ENCODE data around the gene RNF150. TPM values are rescaled to one million over a fixed set of nuclear protein-coding genes. Genes with fewer than 3 reads are reported as not detected.

Gene RNF150
- total and polyA plus RNA-seq, 2 of the 8 experiments (the other 6 are each of a cell fraction or from before 2014, with no cell fraction given): 3.4 to 4.8 TPM

- Histone ChIP-seq H3K4me2 (ENCODE audit: insufficient read depth in 1 of 2, low read depth in 2 of 2, low read length in 2 of 2) (no peak overlapping the region), H3K56ac (replicated peaks; ENCODE audit: insufficient read length, low read depth, low read length) (no peak overlapping the region), H3K23ac (ENCODE audit: insufficient read length) (no peak overlapping the region), H3K9me3 (ENCODE audit: insufficient read depth in 2 of 2, low read depth in 1 of 2, low read length in 1 of 2) (peaks cover 0 to 5% of the 10 kb centered on the region in 2 experiments; a peak in 1 of 4 replicates), H2BK20ac (ENCODE audit: low read length) (no peak overlapping the region), H2AK5ac (ENCODE audit: low read depth, low read length) (no peak overlapping the region), H3K4me3 (ENCODE audit: extremely low read depth in 1 of 4, insufficient read depth in 2 of 4, low read depth in 3 of 4, low read length in 4 of 4) (no peak overlapping the region), H3K79me2 (ENCODE audit: control insufficient read depth in 1 of 2, insufficient read depth in 2 of 2, low read length in 2 of 2) (no peaks in the 10 kb centered on the region), H3K9ac (replicated peaks in 1 of 4; ENCODE audit: extremely low read depth in 1 of 4, low read depth in 3 of 4, low read length in 3 of 4) (no peak overlapping the region), H2BK5ac (ENCODE audit: low read depth, low read length) (no peak overlapping the region), H3K4me1 (replicated peaks in 1 of 4; ENCODE audit: control insufficient read depth in 3 of 4, insufficient read depth in 4 of 4, low read length in 3 of 4) (peaks cover 0 to 5% (median 3%) of the 10 kb centered on the region in 4 experiments; a peak in 3 of 7 replicates), H4K8ac (ENCODE audit: extremely low read depth, insufficient read depth, low read length) (no peak overlapping the region), H4K20me1 (replicated peaks in 1 of 2; ENCODE audit: control insufficient read depth in 1 of 2, insufficient read depth in 2 of 2, low read length in 2 of 2) (no peaks in the 10 kb centered on the region), H3K79me1 (ENCODE audit: low read depth, low read length) (no peaks in the 10 kb centered on the region), H3K27ac (ENCODE audit: low read depth, low read length) (no peak overlapping the region), H4K91ac (replicated peaks; ENCODE audit: insufficient read length, low read length) (no peak overlapping the region), H3K36me3 (ENCODE audit: control insufficient read depth in 2 of 4, insufficient read depth in 4 of 4, low read length in 3 of 4) (no peaks in the 10 kb centered on the region), H3K18ac (ENCODE audit: extremely low read depth, low read length) (no peak overlapping the region), H3K27me3 (replicated peaks in 1 of 4; ENCODE audit: control insufficient read depth in 3 of 4, extremely low read depth in 1 of 4, insufficient read depth in 3 of 4, low read length in 3 of 4) (no peaks in the 10 kb centered on the region), H3K14ac (ENCODE audit: insufficient read length) (no peak overlapping the region), H2BK12ac (ENCODE audit: low read depth, low read length) (no peak overlapping the region), H2BK15ac (ENCODE audit: low read length) (no peak overlapping the region), H3K23me2 (ENCODE audit: low read depth, low read length) (no peaks in the 10 kb centered on the region), H4K5ac (ENCODE audit: insufficient read length, low read depth, low read length) (no peak overlapping the region), H2AFZ (ENCODE audit: low read length) (no peak overlapping the region), H3K4ac (replicated peaks; ENCODE audit: insufficient read length, low read depth, low read length) (no peak overlapping the region), H2BK120ac (replicated peaks; ENCODE audit: low read depth, low read length) (no peak overlapping the region)
- POLR2A ChIA-PET (ENCODE audit: partially characterized antibody): no interaction called here
- 97% methylated on average over 9 of the region's 9 CpGs; no CpG with 5 or more reads in 1 of the 2 experiments for WGBS, 2 experiments (ENCODE audit: extremely low coverage in 1 of 2, insufficient coverage in 1 of 2, insufficient read length in 1 of 2, insufficient replicate concordance in 2 of 2, low coverage in 1 of 2, low lambda C conversion rate in 2 of 2, missing lambda C conversion rate in 1 of 2)
- CTCF ChIA-PET (ENCODE audit: partially characterized antibody): no interaction called here
- no peak for FAIRE-seq
- DNase-seq (ENCODE audit: low read depth in 1 of 2, low spot score in 2 of 2): no peak
Observed at GRCh38 chr4:141081921-141082395, 51.3 kb downstream of the RNF150 start.

All from H1 (cell line).